GM19452 (cell line): ENCODE measurements around the gene UBE2I.
"Not testable (repeated sequence)": the region's sequence is repeated elsewhere in the genome, so short reads cannot be mapped to it uniquely, and the experiment has no call there.

Experiments
- ATAC-seq: cut with Tn5 transposase; IDR thresholded peaks from one replicate; pipeline ENCODE4 v1.9.1; 2021; ENCODE audit not compliant: unreplicated experiment

UBE2I gene

GRCh38 chr16:1328136-1328535 lies 18.7 kb downstream of the UBE2I start:
- not testable (repeated sequence) for ATAC-seq

- not testable (repeated sequence) for ATAC-seq
These were observed 19.5 kb downstream of the UBE2I start for GRCh38 chr16:1328961-1329360.

GRCh38 chr16:1330260-1330914 lies 21.0 kb downstream of the UBE2I start:
- no peak for ATAC-seq

GRCh38 chr16:1330931-1331711 lies 21.7 kb downstream of the UBE2I start:
- no peak for ATAC-seq

GRCh38 chr16:1331712-1332617 lies 22.5 kb downstream of the UBE2I start:
- ATAC-seq: no peak

GRCh38 chr16:1332618-1333148 lies 23.2 kb downstream of the UBE2I start:
- no peak for ATAC-seq

GRCh38 chr16:1333149-1333812 lies 23.8 kb downstream of the UBE2I start, which contains the start of gene BAIAP3:
Gene BAIAP3 (plus strand): TSS chr16:1333645. CDS start chr16:1338550, 4,905 bp downstream.
- no peak for ATAC-seq

GRCh38 chr16:1333854-1334700 lies 24.6 kb downstream of the UBE2I start:
- ATAC-seq: no peak

- no peak for ATAC-seq
These were observed 25.3 kb downstream of the UBE2I start for GRCh38 chr16:1334739-1335138.

GRCh38 chr16:1335211-1335971 lies 26.0 kb downstream of the UBE2I start:
- ATAC-seq: no peak

GRCh38 chr16:1335996-1336395 lies 26.6 kb downstream of the UBE2I start:
- no peak for ATAC-seq

- ATAC-seq: no peak
These were observed 27.2 kb downstream of the UBE2I start for GRCh38 chr16:1336619-1337018.

- ATAC-seq: no peak
These were observed 28.1 kb downstream of the UBE2I start for GRCh38 chr16:1337486-1337885.

- no peak for ATAC-seq
These were observed 28.8 kb downstream of the UBE2I start for GRCh38 chr16:1338119-1338730.

- no peak for ATAC-seq
These were observed 29.6 kb downstream of the UBE2I start for GRCh38 chr16:1338855-1339675.

- ATAC-seq: no peak
These were observed 31.5 kb downstream of the UBE2I start for GRCh38 chr16:1340730-1341494.
